Stimulated activated CD4-positive, alpha-beta T cell treated with anti-CD3 and anti-CD28 coated beads, Interleukin-12 subunit alpha, Interleukin-12 subunit beta, amount 100 ng/mL, for 4 hours (primary cell): ENCODE measurements around the gene CHST5.
A peak's percentile ranks its signal among the peaks of the same experiment; 100 is the strongest.
"Not testable (repeated sequence)": the region's sequence is repeated elsewhere in the genome, so short reads cannot be mapped to it uniquely, and the experiment has no call there.

Experiments
- DNase-seq: peaks from one replicate; pipeline ENCODE4 v3.0.0-alpha.2; 2020

Gene CHST5

DNA sequence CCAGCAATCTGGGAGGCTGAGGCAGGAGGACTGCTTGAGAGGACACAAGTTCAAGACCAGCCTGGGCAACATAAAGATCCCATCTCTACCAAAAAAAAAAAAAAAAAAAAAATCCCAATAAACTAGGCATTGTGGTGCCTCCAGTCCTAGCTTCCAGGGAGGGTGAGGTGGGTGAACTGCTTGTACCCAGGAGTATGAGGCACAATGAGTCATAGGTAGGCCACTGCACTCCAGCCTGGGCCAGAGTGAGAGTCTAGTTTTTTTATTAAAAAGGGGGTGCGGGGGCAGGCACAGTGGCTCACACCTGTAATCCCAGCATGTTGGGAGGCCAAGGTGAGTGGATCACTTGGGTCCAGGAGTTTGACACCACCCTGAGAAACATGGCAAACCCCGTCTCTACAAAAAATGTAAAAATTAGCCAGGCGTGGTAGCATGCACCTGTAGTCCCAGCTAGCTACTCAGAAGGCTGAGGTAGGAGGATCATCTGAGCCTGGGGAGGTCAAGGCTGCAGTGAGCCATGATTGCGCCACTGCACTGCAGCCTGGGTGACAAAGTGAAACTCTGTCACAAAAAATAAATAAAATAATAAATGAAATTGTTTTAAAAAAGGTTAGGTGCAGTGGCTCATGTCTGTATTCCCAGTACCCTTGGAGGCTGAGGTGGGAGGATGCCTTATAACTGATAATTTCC is 32.8 kb downstream of the CHST5 start:
- DNase-seq: no peak

DNA sequence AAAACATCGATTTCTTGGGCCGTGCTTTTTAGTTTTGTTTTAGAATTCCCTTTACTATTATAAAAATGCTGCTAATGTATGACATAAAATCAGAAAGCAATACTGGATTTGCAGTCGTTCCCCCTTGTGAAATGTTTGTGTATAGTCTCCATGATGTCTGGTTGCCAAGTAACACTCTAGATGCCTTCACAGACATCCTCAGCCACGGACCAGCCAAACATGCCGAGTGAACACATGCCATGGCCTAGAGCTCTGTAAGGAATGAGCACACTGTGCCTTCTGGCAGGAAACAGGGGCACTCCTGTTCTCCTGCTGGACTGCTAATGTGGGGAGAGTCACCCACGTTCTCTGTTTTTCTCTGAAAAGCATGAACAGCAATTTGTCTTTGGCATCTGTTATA is 34.1 kb downstream of the CHST5 start:
- DNase-seq: not testable (repeated sequence)

DNA sequence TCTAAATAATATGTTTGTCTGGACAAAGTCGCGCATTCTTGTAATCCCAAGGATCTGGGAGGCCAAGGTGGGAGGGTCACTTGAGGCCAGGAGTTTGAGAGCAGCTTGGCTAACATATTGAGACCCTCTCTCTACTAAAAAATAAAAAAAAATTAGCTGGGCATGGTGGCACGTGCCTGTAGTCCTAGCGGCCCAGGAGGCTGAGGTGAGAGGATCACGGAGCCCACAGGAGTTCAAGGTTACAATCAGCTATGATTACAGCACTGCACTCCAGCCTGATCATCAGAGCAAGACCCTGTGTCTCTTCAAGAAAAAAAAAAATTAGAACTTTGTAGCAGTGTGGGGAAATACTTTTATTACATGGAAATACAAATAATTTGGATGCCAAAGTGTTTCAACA is 34.5 kb downstream of the CHST5 start:
- DNase-seq: no peak

DNA sequence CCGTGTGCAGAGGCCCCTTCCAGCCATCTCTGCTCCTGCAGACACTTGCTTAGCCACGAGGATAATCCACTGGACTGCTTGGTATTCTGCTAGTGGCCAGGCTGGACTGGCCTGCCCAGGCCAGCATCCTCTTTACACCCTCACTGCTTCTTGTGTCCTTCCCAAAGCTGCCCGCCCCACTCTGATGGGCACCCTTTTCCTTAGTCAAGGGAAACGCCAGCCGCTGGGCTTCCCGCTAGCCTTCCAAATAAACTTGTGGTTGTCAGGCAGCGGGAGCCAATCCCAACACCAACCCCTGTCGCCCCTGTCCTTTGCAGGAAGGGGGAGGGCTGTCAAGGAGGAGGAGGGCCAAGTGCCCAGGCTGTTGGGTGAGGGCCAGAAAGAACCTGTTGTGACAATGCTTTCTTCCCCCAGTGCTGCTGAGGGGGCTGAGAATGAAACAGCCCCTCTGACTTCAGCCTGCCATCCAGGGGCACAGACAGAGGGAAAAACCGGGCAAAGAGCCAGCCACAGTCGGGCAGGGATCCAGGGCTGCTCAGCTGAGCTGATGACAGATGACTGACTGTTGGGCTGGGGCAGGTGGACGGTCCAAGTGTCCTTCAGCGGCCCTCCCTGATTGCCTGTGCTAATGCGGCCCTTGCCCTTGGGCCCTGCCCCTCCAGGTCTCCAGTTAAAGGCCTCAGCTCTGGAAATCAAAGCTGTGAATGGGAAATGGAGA is 37.1 kb downstream of the CHST5 start:
- not testable (repeated sequence) for DNase-seq

DNA sequence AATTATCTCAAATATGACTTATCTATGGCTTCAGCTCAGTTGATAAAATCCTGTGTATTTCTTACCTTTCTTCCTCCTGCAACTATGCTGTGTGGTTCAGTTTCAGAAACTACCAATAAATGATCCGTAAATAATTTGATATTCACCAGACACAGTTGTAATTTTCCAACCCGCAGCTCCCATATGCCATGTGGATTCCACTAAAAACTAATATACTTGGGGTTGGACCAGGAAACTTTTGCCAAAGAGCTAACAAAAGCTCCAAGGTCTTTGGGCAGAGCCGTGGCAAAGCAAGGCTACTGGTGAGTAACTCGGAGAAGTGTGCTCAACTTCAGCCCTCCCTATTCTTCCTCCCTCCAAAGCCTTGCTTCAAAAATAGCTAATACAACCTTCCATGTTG is 38.4 kb downstream of the CHST5 start:
- no peak for DNase-seq

DNA sequence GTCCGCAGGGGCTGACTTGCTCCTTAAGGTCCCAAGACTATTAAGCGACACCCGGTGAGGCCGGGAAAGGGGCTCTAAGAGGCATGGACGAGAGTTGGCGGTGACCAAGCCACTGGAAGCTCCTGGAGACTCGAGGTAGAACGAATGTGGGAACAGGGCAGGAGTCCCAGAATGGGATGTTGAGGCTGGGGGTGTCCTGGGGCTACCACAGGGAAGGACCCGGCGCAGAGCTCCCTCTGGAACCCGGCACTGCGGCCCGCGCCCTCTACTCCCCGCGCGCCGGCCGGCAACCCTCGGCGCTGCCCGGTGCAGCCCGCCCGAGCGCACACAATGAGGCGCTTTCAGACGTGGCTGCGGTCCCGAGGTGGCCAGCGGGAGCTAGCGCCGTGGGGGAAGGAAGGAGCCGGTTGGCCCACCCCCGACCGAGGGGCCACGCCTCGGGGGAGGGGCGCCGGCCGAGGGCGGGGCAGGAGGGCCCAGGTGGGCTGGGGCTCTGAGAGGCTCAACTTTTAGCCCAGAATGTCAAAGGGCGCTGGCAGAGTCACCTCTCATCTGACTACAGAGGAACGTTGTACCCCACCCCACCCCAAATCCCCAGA is 40.7 kb downstream of the CHST5 start, which contains the start of gene CHST6:
TSS of gene CHST6 (minus strand) at position 366 of the 599 bp plus-strand sequence. CDS start 15,613 bp downstream, outside the sequence.
- DNase-seq: peak; percentile 10

DNA sequence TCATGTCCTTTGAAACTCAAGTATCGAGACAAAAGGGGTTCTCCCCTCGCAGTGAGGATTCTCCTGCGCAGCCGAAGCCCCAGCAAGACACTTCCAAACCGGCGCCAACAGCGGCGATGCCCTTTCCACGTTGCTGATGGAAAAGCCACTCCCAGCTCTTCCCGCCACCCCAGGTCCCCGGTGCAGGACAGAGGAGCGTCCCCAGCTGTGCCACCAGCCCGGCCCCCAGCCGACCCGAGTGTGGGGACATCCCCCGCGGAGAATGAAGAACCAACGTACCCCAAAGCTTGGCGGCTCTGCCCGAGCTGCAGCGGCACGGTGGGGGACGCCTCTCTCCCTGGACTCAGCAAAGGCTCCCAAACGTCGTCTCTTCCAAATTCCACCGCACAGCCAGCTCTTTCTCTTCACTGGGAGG is 41.2 kb downstream of the CHST5 start:
- DNase-seq: no peak

DNA sequence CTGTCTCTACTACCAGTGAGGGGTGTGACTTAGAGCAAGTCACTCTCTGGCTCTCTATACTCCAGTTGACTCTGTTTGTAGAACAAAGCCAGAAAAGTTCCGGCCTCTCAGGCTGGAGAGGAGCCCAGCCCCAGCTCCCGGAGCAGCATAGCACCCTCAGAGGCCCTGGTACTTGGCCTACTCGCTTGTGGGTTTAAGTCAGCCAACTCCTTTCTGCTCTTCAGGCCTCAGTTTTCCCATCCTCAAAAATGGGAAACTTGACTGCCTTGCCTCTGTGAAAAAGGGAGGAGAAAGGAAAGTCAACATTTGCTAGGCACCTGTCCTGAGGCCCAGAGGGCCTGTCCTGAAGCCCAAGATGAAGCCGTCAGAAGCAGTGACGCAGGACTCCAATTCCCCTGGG is 41.7 kb downstream of the CHST5 start:
- no peak for DNase-seq

DNA sequence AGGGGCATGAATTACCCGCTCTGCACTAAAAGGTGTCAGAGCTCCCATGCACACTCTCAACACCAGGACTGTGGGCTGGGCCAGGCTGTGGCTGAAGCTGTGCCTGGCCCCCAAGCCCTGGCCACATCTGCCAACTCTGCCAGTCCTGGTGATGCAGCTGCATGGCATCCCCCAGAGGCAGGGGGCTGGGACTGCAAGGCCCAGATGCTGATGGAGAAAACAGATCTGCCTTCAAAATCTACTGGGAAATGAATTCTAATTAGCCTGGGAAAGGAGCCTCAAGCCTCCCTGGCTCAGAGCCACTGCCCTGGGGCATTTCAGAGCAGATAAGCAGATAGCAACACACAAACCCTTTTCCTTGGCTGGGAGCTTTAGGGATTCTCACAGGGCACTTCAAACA is 44.0 kb downstream of the CHST5 start:
- DNase-seq: no peak

DNA sequence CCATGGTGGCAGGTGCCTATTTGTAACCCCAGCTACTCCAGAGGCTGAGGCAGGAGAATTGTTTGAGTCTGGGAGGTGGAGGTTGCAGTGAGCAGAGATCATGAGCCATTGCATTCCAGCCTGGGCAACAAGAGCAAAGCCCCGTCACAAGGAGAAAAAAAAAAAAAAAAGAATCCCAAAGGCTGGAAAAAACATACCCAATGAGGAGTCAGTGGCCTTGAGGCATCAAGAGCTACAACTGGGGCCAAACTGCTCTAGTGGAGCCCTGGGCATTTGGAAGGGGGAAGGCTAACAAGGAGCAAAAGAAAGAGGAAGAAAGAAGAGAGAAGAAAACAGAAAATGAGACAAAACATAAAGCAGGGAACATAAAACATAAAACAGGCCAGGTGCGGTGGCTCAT is 47.6 kb downstream of the CHST5 start:
- no peak for DNase-seq

DNA sequence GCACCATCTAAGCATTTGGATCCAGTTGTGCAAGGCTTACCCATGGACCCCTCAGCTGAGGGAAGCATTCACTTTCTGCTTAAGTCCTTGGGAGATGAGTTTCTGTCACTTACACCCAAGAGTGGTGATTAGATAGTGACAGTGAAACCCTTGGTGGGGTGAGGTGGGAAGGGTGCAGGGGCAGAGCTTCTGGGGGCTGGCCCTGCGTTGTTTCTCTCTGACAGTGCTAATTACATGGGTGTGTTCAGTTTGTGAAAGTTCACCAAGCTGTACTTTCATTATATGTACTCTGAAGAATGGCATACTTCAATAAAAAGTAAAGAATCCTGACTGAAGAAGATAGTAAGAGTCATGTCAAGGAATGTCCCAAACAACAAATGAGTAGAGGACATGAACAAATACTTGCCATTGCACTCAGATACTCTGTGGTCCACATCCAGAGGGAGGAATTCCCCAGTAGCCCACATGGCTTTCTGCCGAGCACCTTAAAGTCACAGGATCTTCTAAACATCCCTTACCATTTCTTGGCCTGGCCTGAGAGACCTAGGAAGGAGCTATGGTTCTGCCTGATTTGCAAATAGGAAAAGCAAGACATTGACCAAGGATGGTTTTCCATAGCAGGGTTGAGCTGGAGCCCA is 49.1 kb downstream of the CHST5 start:
- no peak for DNase-seq

DNA sequence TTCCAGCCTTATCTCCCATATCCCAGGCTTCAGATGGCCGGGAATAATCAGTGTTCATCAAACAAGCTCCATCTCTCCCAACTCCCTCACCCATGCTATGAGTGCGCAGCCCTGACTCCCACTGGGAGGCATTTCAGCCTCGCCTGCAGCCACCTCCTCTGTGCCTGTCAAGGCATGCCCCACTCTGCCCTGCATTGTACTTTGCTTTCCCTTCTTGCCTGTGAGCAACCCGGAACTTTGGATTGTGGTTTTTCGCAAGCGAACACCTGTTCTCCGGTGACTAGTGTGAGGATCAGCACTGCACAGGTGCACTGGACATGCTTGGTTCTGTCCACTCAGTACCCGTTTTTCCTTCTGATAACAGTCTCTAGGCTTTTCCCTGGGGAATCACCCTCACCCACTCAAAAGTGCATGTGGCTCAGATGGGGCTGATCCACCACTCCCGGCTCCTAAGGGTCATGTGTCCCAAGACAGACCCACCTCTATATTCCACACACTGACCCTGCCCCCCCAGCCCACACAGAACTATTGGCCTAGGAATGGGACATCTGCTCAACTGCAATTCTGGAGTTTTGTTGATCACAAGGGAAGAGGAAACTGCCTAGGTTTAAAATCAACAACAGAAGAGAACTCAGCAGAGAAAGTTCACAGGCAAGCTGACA is 49.8 kb downstream of the CHST5 start:
- no peak for DNase-seq

DNA sequence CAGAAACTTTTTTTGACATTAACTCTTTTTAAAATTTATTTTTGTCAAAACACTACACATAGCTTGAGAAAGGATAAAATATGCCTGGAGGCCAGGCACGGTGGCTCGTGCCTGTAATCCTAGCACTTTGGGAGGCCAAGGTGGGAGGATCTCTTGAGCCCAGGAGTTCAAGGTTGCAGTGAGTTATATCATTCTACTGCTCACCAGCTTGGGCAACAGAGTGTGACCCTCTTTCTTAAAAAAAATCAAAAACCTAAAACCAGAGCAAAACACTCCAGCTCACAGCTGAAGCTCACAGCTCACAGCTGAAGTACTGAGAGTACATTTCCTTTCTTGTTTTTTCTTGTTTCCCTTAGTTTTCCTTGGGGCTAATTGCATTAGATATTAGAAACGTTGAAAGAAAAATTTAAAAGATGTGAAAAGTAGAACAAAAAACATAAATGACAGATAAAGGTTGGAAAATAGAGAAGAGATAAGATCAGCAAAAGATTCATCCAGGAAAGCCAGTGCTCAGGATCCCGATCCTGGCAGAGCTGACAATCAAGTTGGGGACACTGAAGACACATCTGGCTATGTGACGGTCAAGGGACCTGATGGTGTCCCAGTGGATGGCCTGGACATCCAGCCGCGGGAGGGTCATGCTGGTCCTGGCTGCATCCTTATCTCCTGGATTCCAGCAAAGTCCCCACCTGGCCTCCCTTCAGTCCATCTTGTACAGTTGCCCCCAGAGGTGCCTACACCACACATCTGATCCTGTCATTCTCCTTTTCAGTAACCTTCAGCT is 50.5 kb downstream of the CHST5 start:
- no peak for DNase-seq

DNA sequence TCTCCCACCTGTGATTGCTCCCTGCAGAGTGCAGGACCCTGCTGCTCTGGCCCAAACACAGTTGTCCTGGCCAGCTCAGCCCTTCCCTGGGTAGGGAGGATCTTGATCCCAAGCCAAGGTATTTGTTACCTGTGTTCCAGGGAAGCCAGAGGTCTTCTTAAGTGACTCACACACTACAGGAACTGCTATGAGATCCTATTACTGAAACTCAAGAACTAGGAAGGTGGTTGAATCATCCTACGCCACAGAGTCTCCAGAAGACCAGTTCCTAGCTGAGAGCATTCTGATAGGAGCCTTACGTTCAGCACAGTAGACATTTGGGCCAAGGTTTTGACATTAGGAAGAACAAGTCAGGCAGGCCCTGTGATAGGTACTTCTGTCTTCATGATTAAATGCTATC is 52.7 kb downstream of the CHST5 start:
- DNase-seq: no peak

DNA sequence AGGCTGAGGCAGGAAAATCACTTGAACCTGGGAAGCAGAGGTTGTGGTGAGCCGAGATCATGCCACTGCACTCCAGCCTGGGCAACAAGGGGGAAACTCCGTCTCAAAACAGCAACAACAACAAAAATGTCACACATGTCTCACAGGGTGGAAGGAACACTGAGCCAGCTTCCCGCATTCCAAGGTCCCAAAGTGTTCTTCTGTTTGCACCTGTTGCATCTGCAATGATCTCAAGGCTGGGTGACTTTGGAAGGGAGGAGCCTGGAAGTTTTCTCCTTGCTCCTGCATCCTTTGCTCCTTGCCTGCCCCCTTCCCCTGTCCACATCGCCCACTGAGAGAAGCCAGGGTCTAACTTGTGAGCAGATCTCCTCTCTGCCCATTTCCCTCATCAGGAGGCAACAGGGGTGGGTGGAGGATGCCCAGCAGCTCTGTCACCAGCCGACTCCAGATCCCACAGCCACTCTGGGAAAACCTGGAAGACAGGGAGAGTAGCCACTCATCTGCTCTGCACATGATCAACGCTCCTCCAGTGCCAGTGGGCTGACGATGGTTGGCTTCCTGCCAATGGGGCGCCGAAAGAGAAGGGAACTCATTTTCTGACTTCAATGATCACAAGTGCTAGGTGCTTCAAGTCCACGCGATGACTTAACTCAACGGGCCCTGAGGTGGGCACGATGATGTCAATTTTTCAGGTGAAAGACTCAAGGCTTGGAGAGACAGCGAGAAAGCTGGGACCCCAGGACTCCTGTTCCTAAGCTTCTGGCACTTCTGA is 53.3 kb downstream of the CHST5 start:
- no peak for DNase-seq

DNA sequence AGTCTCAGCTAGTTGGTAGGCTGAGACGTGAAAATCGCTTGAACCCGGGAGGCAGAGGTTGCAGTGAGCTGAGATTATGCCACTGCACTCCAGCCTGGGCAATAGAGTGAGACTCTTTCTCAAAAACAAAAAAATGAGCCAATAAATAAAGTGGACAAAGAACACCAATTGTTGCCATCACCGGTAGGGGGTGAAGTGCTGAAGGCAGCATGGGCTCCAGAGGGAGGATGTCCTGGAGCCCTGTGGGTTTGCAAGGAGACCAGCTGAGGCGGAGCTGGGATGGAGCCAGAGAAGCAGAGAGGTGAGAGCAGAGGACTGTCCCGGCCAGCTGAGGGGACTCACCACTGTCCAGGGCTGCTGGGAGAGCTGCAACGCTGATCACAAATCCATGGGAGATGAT is 54.4 kb downstream of the CHST5 start:
- no peak for DNase-seq

DNA sequence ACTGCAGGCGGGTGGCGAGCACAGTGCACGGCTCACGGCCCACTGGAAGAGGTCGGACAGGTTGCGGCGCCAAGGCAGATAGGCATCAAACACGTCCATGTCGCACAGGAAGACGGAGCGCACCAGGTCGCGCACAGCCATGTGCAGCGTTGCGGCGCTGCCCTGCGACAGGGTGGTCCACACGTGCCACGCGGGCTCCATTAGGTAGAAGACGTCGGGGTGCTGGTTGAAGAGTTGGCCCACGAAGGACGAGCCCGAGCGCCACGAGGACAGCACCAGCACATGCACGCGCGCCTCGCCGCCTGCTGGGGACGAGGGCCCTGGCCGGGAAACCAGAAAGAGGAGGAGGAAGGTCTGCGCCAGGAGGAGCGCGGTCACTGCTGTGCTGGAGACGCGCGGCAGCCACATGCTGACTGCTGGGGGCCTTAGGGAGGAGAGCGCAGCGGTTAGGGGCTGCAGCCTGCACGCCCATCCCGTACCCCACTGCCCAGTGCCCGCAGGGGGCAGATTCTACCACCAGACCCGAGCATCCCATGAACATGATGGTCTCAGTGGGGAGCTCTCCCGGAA is 56.4 kb downstream of the CHST5 start:
- DNase-seq: no peak
